Measurements from ENCODE around the gene BUB1.
"Not testable (repeated sequence)": the region's sequence is repeated elsewhere in the genome, so short reads cannot be mapped to it uniquely, and the experiment has no call there.

BUB1 gene

DNA sequence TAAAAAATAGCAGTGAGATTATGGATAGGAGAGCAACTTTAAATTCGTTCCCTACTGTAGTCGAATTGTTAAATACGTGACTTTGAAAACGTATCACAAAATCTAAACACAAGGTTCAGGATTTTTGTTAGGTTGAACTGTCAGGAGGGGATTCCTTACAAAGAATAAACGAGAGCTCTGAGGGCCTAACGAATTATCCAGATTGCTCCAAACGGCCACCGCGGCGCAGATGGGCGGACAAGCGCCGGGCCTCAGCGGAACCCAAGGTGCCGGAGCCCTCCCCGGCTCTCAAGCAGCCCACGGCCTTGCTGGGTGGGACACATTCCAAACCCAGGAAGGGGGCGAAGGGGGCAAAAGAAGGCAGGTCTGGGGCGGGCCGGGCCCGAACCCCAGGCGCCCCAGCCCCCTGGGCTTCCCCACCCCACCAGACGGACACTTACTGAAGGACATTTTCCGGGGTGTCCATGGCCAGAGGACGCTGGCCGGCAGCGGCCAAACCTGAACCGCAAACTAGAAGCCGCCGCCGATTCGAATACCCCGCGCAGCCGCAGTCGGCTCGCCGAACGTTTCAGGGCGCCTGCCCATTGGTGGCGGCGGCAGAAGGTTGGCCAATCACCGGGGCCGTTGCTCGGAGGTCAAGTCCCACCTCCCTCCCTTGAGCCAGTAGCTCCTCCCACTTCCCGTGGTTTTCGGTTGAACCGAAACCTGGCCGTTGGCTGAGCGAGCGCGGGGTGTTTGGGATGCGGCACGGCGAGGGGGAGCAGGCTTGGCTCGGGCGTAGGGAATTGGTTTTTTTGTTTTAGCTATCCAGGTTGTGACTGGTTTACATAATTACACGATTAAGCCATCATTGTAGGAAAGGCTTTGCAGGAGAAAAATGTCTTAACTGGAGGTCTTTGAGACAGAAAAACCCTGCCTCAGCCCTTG is at the start of gene BUB1:
Gene BUB1, minus strand, starts transcription at position 534 of the 927 bp plus-strand sequence. Its CDS starts 68 bp downstream, at position 466.
- DNase-seq (ENCODE audit: low read depth), result peak; percentile 92

DNA sequence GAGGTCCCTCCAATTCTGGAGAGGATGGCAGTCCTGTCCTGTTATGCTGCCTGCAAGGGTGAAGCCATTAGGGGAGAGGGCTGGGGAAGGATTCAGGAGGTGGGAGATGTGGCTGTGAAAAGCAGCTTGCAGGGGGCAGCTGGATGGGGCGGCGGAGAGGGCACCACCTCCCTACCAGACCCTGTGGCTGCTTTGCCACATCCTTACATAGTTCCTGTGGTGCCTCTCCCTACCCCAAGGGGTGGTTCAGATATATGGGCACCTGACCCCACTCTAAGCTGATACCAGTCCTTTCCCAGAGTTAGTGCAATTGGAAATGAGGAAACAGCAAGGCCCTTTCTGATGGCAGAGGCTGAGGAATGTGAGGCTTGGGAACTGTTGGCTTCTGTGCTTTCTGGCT is 48.4 kb upstream of the BUB1 start:
- DNase-seq (ENCODE audit: low read depth), result no peak

- no peak for DNase-seq (ENCODE audit: low read depth)
These were observed 48.0 kb upstream of the BUB1 start for GRCh38 chr2:110725859-110726258.

- no peak for DNase-seq (ENCODE audit: low read depth)
These were observed 47.5 kb upstream of the BUB1 start for GRCh38 chr2:110725370-110725769.

GRCh38 chr2:110724820-110725219 is 47.0 kb upstream of the BUB1 start:
- DNase-seq (ENCODE audit: low read depth), result no peak

DNA sequence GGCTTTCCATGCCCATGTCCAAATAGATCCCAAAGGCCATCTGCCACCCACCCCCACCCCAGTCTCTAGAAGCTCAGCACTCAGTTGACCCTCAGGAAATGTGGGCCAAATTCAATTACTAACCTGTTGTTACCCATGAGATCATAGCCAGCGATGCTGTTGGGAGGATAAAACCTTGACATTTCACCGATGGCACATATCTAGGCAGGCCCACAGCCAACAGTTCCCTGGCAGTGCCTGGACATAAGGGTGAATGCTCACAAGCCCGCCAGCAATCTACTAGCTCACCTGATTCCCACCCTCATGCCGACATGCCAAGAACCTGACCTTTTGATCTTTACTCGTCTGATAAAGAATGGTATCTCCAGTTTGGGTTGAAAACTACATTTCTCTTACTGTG is 42.7 kb upstream of the BUB1 start:
- DNase-seq (ENCODE audit: low read depth), result no peak

GRCh38 chr2:110718990-110719389 is 41.1 kb upstream of the BUB1 start:
- no peak for DNase-seq (ENCODE audit: low read depth)

DNA sequence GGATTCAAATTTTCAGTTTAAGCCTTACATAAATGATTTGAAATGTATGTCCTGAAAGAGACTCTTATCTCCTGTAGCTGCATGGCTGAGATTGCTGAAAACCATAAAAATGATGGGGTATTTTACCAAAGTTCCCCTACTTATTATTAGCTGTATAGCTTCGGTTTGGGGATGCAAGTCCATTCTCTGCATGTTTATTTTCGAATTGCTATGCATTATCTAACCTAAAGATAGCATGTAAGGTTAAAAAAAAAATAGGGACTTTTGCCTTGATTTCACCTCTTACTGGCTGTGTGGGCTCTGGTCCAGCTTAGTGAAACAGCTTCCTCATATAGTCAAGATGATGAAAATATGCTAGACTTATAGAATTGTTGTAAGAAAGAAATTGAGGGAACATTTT is 40.5 kb upstream of the BUB1 start:
- no peak for DNase-seq (ENCODE audit: low read depth)

GRCh38 chr2:110717734-110718133 is 39.9 kb upstream of the BUB1 start:
- no peak for DNase-seq (ENCODE audit: low read depth)

GRCh38 chr2:110716959-110717645 is 39.2 kb upstream of the BUB1 start:
- no peak for DNase-seq (ENCODE audit: low read depth)

DNA sequence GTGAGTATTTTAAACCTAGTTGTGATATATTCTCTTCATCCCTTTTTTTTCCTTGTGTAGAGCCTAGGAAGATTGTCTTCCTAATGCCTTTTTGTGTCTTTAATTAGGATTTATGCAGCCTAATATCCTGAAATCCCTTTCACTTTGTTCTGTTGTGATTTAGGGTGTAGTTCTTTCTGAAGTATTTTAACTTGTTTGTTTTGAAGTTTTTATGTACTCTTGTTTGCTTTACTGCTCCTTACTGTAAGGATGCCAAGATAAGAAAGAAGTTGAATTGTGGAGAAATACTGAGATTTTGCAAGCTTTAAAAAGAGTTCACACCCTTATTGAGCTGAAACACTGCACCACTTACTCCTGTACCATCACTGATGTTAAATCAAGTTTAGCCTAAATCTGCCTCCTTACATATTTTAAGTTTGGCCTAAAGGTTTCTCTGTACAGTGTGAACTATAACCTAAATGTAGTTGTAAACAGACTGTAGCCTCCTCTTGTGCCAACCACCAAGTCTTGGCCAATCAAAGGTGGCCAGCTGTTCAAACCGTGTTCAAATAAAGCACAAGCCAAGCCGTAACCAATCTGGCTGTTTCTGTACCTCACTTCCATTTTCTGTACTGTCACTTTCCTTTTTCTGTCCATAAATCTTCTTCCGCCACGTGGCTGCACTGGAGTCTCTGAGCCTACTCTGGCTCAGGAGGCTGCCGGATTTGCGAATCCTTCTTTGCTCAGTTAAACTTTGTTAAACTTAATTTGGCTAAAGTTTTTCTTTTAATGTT is 36.8 kb upstream of the BUB1 start:
- DNase-seq (ENCODE audit: low read depth), result no peak

- DNase-seq (ENCODE audit: low read depth), result no peak
These were observed 35.9 kb upstream of the BUB1 start for GRCh38 chr2:110713513-110714362.

DNA sequence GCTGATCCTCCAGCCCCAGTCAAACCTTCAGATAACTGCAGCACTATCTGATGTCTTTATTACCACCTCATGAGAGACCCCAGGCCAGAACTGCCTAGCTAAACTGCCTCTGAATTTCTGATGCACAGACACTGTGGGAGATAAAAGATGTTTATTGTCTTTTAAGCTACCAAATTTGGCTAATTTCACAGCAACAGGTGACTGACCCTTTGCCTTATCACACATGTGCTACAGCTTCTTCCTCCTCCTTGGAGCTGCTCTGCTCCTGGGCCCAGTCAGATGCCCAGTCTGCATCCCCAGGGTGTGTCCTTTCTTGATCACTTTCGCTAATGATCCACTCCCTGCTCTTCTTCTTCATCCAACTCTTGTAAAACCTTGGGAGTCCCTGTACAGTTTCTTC is 34.9 kb upstream of the BUB1 start:
- DNase-seq (ENCODE audit: low read depth), result no peak

- no peak for DNase-seq (ENCODE audit: low read depth)
These were observed 30.6 kb upstream of the BUB1 start for GRCh38 chr2:110708455-110708854.

- no peak for DNase-seq (ENCODE audit: low read depth)
These were observed 29.6 kb upstream of the BUB1 start for GRCh38 chr2:110707386-110707965.

DNA sequence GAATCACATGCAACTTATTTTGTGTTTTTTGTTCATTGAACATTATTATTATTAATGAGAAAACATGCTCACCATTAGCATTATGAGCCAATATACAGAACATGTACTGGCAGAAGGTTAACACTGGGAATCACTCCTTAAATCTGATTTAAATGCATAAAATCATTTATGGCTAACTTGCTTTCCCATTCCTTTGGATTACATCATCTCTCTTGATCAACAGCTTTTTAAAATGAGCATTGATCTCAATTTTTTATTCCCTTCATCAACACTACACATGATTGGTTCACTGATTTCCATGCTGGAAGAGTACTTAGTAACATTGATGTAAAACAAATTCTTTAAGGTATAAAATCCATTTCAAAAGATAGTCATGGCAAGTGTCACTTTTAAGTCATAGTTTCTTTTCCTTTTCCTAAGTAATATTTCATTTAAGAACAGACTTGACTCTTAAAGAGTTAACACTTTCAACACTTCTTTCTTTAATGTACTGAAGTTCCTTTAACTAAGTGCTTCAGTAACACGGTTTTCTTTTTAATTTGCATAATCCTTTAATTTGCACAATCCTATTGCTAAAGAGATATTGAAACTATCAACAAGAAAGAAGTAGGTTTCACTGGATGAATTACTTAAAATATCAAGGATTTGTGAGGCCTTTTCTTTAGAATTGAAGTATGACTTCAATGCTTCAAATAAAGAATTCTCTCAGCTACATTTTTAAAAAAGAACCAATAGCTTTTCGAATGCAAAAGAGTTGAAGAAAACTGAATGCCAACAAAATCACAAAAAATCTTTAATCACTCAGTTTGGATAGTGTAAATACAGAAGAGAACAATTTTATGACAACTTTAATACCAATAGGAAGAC is 24.9 kb upstream of the BUB1 start:
- no peak for DNase-seq (ENCODE audit: low read depth)

DNA sequence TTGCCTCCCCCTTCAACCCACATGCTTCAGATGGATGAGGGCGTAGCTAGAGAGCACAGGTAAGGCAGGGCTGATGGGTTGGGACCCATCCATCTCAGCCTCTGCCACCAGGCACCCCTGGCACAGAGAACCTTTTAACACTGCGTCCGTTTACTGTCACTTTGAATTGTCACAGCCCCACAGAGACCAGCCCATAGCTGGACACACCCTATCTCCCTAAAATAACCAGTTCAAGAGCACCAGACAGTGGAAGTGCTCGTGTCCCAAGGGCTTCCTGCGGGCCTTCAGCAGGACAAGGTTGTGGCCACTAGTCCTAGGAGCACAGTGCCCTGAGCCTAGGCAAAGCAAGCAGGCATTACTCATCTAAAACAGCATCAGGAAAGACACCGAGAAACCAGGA is 20.4 kb upstream of the BUB1 start:
- not testable (repeated sequence) for DNase-seq (ENCODE audit: low read depth)

DNA sequence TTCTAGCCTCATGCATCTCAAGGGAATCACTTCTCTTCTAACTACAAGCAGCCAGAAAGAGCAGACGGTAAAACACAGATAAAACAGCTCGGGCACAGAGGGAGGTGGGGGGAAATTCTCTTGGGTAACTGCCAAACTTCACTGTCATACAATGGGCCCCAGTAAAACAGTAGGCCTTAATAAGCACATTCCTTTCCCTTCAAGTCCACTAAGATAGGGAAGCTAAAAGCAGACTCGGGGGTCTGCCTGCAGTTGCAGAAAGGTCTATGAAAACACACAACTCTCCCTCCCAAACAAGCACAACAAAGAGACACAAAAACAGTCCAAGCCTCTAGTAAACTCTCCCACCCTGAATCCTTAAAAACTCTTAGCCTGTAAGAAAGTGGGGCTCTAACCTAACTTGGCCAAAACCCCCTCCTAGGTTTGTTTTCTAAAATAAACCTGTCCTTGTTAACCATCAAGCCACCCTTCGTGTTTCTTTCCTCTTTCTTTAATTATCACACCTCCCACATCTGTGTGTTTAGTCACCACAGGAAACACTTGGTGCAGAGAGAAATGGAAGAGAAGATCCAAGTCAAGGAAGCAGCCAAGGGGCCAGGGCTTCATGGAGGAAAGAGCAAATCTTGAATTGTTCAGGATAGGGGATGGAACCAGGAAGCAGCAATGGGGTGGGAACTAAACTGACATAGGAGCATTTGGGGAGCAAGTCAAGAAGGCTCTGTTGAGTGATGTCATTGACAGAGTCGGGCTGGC is 17.5 kb upstream of the BUB1 start:
- not testable (repeated sequence) for DNase-seq (ENCODE audit: low read depth)

DNA sequence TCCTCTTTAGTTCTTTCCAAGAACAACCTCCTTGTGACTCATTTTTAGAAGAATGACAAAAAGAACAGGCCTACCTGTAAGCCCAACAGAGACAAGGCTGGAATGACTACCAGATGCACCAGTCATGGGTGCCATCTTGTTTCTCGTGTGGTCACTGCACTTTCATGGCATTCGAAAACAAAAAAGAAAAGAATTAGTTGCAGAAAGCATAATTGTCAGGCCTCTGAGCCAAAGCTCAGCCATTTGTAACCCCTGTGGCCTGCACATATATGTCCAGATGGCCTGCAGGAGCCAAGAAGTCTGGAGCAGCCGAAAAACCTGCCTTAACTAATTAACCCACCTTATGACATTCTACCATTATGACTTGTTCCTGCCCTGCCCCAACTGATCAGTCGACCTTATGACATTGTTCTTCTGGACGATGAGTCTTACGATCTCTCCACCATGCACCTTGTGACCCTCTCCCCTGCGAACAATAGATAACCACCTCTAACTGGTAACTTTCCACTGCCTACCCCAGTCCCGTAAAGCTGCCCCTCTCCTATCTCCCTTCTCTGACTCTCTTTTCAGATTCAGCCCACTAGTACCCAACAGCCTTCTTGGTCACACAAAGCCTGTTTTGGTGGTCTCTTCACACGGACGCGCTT is 13.9 kb upstream of the BUB1 start:
- DNase-seq (ENCODE audit: low read depth), result no peak
